SK-N-SH treated with all-trans-retinoic acid at 6 μM for 48 hours (cell line): ENCODE measurements around the gene TADA3.

Experiments
- ATAC-seq: fragments of 200-7000 bp; cut with Tn5 transposase; 3 replicates; pipeline ENCODE4 v1.9.1; 2020; ENCODE audit warnings: mild to moderate bottlenecking, moderate library complexity
- ARNTL ChIP-seq: fragments of 450-650 bp; formaldehyde crosslinking; IDR thresholded peaks from 2 replicates; pipeline ENCODE4 v1.5.0; 2020; ENCODE audit warnings: low read depth, mild to moderate bottlenecking, moderate library complexity, borderline replicate concordance
- BACH2 ChIP-seq: fragments of 250-450 bp; sonication (Bioruptor Pico); IDR thresholded peaks from 2 replicates; pipeline ENCODE4 v1.9.0; 2021; ENCODE audit warnings: mild to moderate bottlenecking, borderline replicate concordance
- CREB5 ChIP-seq: fragments of 250-450 bp; sonication (Bioruptor Pico); IDR thresholded peaks from 2 replicates; pipeline ENCODE4 v1.5.1; 2020; ENCODE audit warnings: low read depth, mild to moderate bottlenecking, moderate library complexity
- CSDC2 ChIP-seq: fragments of 250-450 bp; sonication (Bioruptor Pico); IDR thresholded peaks from 2 replicates; pipeline ENCODE4 v1.5.0; 2020; ENCODE audit warnings: mild to moderate bottlenecking, moderate library complexity
- CSRNP3 ChIP-seq: fragments of 250-450 bp; sonication (Bioruptor Pico); IDR thresholded peaks from 2 replicates; pipeline ENCODE4 v1.5.1; 2021; ENCODE audit warnings: mild to moderate bottlenecking, moderate library complexity
- ESRRG ChIP-seq: fragments of 250-450 bp; sonication (Bioruptor Pico); IDR thresholded peaks from 2 replicates; pipeline ENCODE4 v1.6.1; 2021; ENCODE audit warnings: mild to moderate bottlenecking
- GLIS3 ChIP-seq: fragments of 250-450 bp; sonication (Bioruptor Pico); IDR thresholded peaks from 2 replicates; pipeline ENCODE4 v1.5.0; 2020; ENCODE audit warnings: mild to moderate bottlenecking, moderate library complexity
- ISL1 ChIP-seq: fragments of 250-450 bp; sonication (Bioruptor Pico); IDR thresholded peaks from 2 replicates; pipeline ENCODE4 v2.1.2; 2022; ENCODE audit warnings: mild to moderate bottlenecking, moderate library complexity
- OSR1 ChIP-seq: fragments of 250-450 bp; sonication (Bioruptor Pico); IDR thresholded peaks from 2 replicates; pipeline ENCODE4 v1.8.0; 2022; ENCODE audit warnings: moderate library complexity, mild to moderate bottlenecking, inconsistent platforms
- PATZ1 ChIP-seq: fragments of 250-450 bp; sonication (Bioruptor Pico); IDR thresholded peaks from 2 replicates; pipeline ENCODE4 v1.8.0; 2020; ENCODE audit warnings: mild to moderate bottlenecking, moderate library complexity, borderline replicate concordance
- POU6F1 ChIP-seq: fragments of 250-450 bp; sonication (Bioruptor Pico); IDR thresholded peaks from 2 replicates; pipeline ENCODE4 v1.8.0; 2021; ENCODE audit warnings: low read depth, mild to moderate bottlenecking, moderate library complexity, borderline replicate concordance
- PPARA ChIP-seq: fragments of 250-450 bp; sonication (Bioruptor Pico); IDR thresholded peaks from 2 replicates; pipeline ENCODE4 v1.5.0; 2020; ENCODE audit warnings: mild to moderate bottlenecking, borderline replicate concordance
- RARB ChIP-seq: fragments of 250-450 bp; sonication (Bioruptor Pico); IDR thresholded peaks from 2 replicates; pipeline ENCODE4 v1.8.0; 2021; ENCODE audit warnings: mild to moderate bottlenecking, moderate library complexity
- SNAI2 ChIP-seq: fragments of 250-450 bp; sonication (Bioruptor Pico); IDR thresholded peaks from 2 replicates; pipeline ENCODE4 v1.5.0; 2020; ENCODE audit warnings: mild to moderate bottlenecking, moderate library complexity
- TCF4 ChIP-seq: fragments of 250-450 bp; sonication (Bioruptor Pico); IDR thresholded peaks from 2 replicates; pipeline ENCODE4 v1.8.0; 2021; ENCODE audit warnings: mild to moderate bottlenecking, moderate library complexity, borderline replicate concordance
- TOX ChIP-seq: fragments of 250-450 bp; sonication (Bioruptor Pico); IDR thresholded peaks from 2 replicates; pipeline ENCODE4 v1.8.0; 2021; ENCODE audit warnings: mild to moderate bottlenecking, moderate library complexity, borderline replicate concordance
- TSHZ2 ChIP-seq: fragments of 250-450 bp; sonication (Bioruptor Pico); IDR thresholded peaks from 2 replicates; pipeline ENCODE4 v1.5.0; 2020; ENCODE audit warnings: mild to moderate bottlenecking, moderate library complexity
- ZFP3 ChIP-seq: fragments of 250-450 bp; sonication (Bioruptor Pico); IDR thresholded peaks from 2 replicates; pipeline ENCODE4 v1.5.0; 2020; ENCODE audit warnings: mild to moderate bottlenecking, moderate library complexity
- ZNF565 ChIP-seq: fragments of 450-650 bp; formaldehyde crosslinking; conservative IDR thresholded peaks from 2 replicates; pipeline ENCODE4 v1.5.0; 2020; ENCODE audit warnings: low read depth, mild to moderate bottlenecking, moderate library complexity
- ZNF70 ChIP-seq: fragments of 450-650 bp; formaldehyde crosslinking; IDR thresholded peaks from 2 replicates; pipeline ENCODE4 v1.5.0; 2020; ENCODE audit warnings: mild to moderate bottlenecking, moderate library complexity

TADA3 gene

GRCh38 chr3:9797196-9797945 lies 5.1 kb upstream of the TADA3 start:
- ATAC-seq, result no peak
- TF ChIP-seq CSDC2 (CRISPR knock-in tag) (no peak), OSR1 (CRISPR knock-in tag) (no peak), ZNF565 (CRISPR knock-in tag) (no peak), TCF4 (CRISPR knock-in tag) (no peak), CREB5 (no peak), TOX (no peak), ISL1 (CRISPR knock-in tag) (no peak), RARB (CRISPR knock-in tag) (no peak), POU6F1 (CRISPR knock-in tag) (no peak), PPARA (no peak), CSRNP3 (CRISPR knock-in tag) (no peak), ZFP3 (CRISPR knock-in tag) (no peak), TSHZ2 (CRISPR knock-in tag) (no peak), PATZ1 (CRISPR knock-in tag) (no peak), BACH2 (CRISPR knock-in tag) (no peak), SNAI2 (CRISPR knock-in tag) (no peak), ARNTL (CRISPR knock-in tag) (no peak), ESRRG (CRISPR knock-in tag) (no peak), ZNF70 (CRISPR knock-in tag) (no peak)
- TF ChIP-seq, all 23 proteins: peak for 0

GRCh38 chr3:9795207-9795606 lies 2.9 kb upstream of the TADA3 start:
- no peak for ATAC-seq
- TF ChIP-seq TSHZ2 (CRISPR knock-in tag), result no peak
- TF ChIP-seq CSRNP3 (CRISPR knock-in tag), result no peak
- TF ChIP-seq ESRRG (CRISPR knock-in tag), result no peak
- TF ChIP-seq PPARA, result no peak
- no peak for TF ChIP-seq POU6F1 (CRISPR knock-in tag)
- TF ChIP-seq ZNF70 (CRISPR knock-in tag), result no peak
- TF ChIP-seq PATZ1 (CRISPR knock-in tag), result no peak
- no peak for TF ChIP-seq BACH2 (CRISPR knock-in tag)
- TF ChIP-seq SNAI2 (CRISPR knock-in tag), result no peak
- no peak for TF ChIP-seq GLIS3 (CRISPR knock-in tag)
- TF ChIP-seq CSDC2 (CRISPR knock-in tag), result no peak
- no peak for TF ChIP-seq ARNTL (CRISPR knock-in tag)
